Measurements from ENCODE around the gene ZSCAN16. TPM values are rescaled to one million over a fixed set of nuclear protein-coding genes. Genes with fewer than 3 reads are reported as not detected.
"Not testable (repeated sequence)": the region's sequence is repeated elsewhere in the genome, so short reads cannot be mapped to it uniquely, and the experiment has no call there.

The ZSCAN16 gene
- total RNA-seq, 2 experiments from 2014 or later = 4.6 to 7.5 TPM

DNA sequence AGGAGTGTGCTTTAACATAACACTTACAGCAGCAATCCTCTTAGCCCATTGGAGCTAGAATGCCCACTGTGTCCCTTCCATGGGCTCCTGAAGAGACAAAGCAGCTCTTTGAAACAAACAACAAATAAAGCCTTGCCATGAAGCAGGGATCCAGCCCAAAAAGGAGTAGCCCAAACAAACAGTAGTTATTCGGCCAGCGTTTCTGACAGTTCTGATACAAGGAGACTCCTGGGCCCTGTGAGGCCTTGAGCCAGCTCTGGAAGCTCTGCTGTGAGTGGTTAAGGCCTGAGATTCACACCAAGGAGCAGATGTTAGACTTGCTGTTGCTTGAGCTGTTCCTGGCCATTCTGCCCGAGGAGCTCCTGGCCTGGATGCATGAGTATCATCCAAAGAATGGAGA is 16.9 kb upstream of the ZSCAN16 start:
- ATAC-seq = no peak
- Mint-ChIP-seq H3K4me3 (no peak overlapping the region), H3K36me3 (peaks cover 3% of the 10 kb centered on the region), H3K27ac (no peak overlapping the region), H3K9me3 (ENCODE audit: low read depth) (no peaks in the 10 kb centered on the region), H3K27me3 (peaks cover 3% of the 10 kb centered on the region), H3K4me1 (peaks cover 5% of the 10 kb centered on the region)
- CTCF ChIA-PET = no interaction called here
- no peak for DNase-seq

DNA sequence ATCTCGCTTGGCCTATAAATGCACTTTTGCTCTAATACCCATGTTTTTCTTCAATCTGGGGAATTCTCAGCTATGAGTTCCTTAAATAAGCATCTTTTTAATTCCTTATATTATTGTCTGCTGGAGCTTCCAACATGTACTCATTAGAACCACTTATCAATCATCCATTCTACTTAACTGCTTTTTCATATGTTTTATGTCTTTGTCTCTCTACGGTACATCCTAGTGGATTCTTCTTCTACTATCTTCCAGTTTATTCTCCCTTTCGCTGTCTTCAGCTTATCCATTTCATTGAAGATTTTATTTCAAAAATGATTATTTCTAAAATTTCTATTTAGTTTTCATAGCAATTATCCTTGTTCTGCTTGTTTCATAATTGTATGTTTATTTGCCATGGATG is 12.4 kb upstream of the ZSCAN16 start:
- no peak for ATAC-seq
- H3K27ac Mint-ChIP-seq = no peak overlapping the region
- H3K9me3 Mint-ChIP-seq (ENCODE audit: low read depth) = no peaks in the 10 kb centered on the region
- H3K27me3 Mint-ChIP-seq = no peaks in the 10 kb centered on the region
- peaks cover 28% of the 10 kb centered on the region for H3K36me3 Mint-ChIP-seq
- CTCF ChIA-PET = interaction anchor here (1.4 to 2.0 kb wide), 2 partner anchors 28 to 244 kb away, joined by 3 to 5 read pairs; no protein-coding TSS in a partner anchor
- no peaks in the 10 kb centered on the region for H3K4me1 Mint-ChIP-seq
- DNase-seq = no peak
- no peak overlapping the region for H3K4me3 Mint-ChIP-seq

- H3K27me3 Mint-ChIP-seq = no peaks in the 10 kb centered on the region
- H3K9me3 Mint-ChIP-seq (ENCODE audit: low read depth) = no peaks in the 10 kb centered on the region
- no peak overlapping the region for H3K4me3 Mint-ChIP-seq
- no peak for ATAC-seq
- H3K36me3 Mint-ChIP-seq = peaks cover 46% of the 10 kb centered on the region
- DNase-seq = no peak
- H3K27ac Mint-ChIP-seq = no peak overlapping the region
- H3K4me1 Mint-ChIP-seq = no peaks in the 10 kb centered on the region
- CTCF ChIA-PET = no interaction called here
Observed at GRCh38 chr6:28115799-28116198, 8.6 kb upstream of the ZSCAN16 start.

DNA sequence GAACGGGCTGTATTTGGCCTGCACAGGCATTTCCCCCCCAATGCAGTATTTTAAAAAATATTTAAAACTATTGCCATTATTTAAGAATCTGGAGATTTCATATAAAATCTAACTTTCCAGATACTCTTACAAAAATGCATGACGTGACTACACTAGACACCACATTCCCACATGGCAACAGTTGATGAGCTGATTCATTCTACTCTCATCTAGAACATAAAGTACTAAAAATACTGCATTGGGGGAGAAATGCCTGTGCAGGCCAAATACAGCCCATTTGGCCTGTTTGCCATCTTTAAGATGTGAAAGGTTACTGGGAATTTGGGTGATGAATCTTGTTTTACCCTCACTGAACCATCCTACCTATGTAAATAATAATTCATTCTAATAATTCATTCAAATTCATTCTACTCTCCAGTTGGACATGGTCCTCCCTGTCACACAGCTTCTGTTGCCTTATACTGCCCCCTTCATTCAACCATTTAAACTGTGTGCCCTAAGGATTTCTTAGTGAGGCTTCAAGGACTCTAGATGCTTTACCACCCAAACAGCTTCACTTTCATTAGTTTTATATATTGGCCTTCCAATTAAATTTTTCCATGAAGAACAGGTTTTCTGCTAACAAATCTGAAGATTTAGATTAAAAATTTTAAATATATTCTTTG is 6.9 kb upstream of the ZSCAN16 start:
- Mint-ChIP-seq H3K27ac (no peak overlapping the region), H3K36me3 (peaks cover 52% of the 10 kb centered on the region), H3K9me3 (ENCODE audit: low read depth) (no peaks in the 10 kb centered on the region), H3K4me1 (no peaks in the 10 kb centered on the region), H3K27me3 (no peaks in the 10 kb centered on the region), H3K4me3 (no peak overlapping the region)
- no peak for DNase-seq
- no peak for ATAC-seq
- CTCF ChIA-PET = interaction anchor here (1.5 kb wide), 1 partner anchor 21 kb away, joined by 3 read pairs; no protein-coding TSS in a partner anchor

- Mint-ChIP-seq H3K27me3 (no peaks in the 10 kb centered on the region), H3K9me3 (ENCODE audit: low read depth) (no peaks in the 10 kb centered on the region), H3K27ac (no peak overlapping the region), H3K36me3 (peaks cover 57% of the 10 kb centered on the region), H3K4me1 (peaks cover 3% of the 10 kb centered on the region), H3K4me3 (no peak overlapping the region)
- no peak for ATAC-seq
- DNase-seq = no peak
- CTCF ChIA-PET = interaction anchor here (1.5 kb wide), 1 partner anchor 22 kb away, joined by 3 read pairs; no protein-coding TSS in a partner anchor
Observed at GRCh38 chr6:28118217-28118616, 6.2 kb upstream of the ZSCAN16 start.

DNA sequence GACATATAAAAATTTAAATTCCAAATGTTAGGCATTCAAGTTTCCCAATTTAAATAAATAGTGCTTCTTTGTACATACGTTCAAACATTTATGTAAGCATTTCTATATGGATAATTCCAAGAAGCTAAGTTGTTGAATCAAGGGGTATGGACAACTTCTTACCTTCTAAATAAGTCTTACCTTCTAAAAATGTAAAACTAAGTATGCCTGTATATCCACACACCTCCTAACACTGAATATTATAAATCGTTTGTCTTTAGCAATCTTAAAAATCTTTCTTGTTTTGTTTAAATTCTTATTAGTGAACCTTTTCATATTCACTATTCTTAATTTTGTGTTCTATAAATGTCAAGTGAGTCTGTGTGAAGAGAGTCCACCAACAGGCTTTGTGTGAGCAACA is 2.5 kb upstream of the ZSCAN16 start:
- H3K27me3 Mint-ChIP-seq = no peaks in the 10 kb centered on the region
- CTCF ChIA-PET = interaction anchor here (1.4 kb wide), 1 partner anchor 234 kb away, joined by 4 read pairs; no protein-coding TSS in a partner anchor
- no peak overlapping the region for H3K4me3 Mint-ChIP-seq
- H3K4me1 Mint-ChIP-seq = peaks cover 36% of the 10 kb centered on the region
- DNase-seq = no peak
- no peak overlapping the region for H3K27ac Mint-ChIP-seq
- H3K9me3 Mint-ChIP-seq (ENCODE audit: low read depth) = no peaks in the 10 kb centered on the region
- peaks cover 39% of the 10 kb centered on the region for H3K36me3 Mint-ChIP-seq
- ATAC-seq = no peak

DNA sequence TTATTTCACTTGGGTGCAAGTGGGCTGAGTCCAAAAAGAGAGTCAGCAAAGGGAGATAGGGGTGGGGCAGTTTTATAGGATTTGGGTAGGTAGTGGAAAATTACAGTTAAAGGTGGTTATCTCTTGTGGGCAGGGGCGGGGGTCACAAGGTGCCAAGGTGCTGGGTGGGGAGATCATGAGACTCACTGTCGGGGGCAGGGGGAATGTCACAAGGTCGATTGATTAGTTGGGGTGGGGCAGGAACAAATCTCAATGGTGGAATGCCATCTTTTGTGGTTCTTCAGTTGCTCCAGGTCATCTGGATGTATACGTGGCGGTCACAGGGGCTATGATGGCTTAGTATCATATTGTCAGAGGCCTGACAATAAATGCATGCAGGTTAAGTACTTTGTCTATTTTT is 2.1 kb upstream of the ZSCAN16 start:
- not testable (repeated sequence) for DNase-seq; H3K9me3 Mint-ChIP-seq (ENCODE audit: low read depth); ATAC-seq; H3K27ac Mint-ChIP-seq; H3K27me3 Mint-ChIP-seq; H3K4me3 Mint-ChIP-seq
- CTCF ChIA-PET = interaction anchor here (1.4 kb wide), 1 partner anchor 234 kb away, joined by 4 read pairs; no protein-coding TSS in a partner anchor
- Mint-ChIP-seq H3K4me1 (peaks cover 39% of the 10 kb centered on the region), H3K36me3 (peaks cover 39% of the 10 kb centered on the region)

GRCh38 chr6:28124971-28125353 is 553 bp downstream of the ZSCAN16 start:
- CTCF ChIA-PET = interaction anchor here (0.9 to 2.1 kb wide), 6 partner anchors 8 to 231 kb away, joined by 3 to 7 read pairs (median 5); partner anchors contain the start of gene ZKSCAN8
- Mint-ChIP-seq H3K4me1 (peaks cover 57% of the 10 kb centered on the region), H3K9me3 (ENCODE audit: low read depth) (no peaks in the 10 kb centered on the region), H3K27ac (peak overlapping the region; percentile 93), H3K27me3 (no peaks in the 10 kb centered on the region), H3K36me3 (peaks cover 49% of the 10 kb centered on the region), H3K4me3 (peak overlapping the region; percentile 87)
- DNase-seq (no peak), ATAC-seq (peak; percentile 24)

- DNase-seq (no peak), ATAC-seq (no peak)
- CTCF ChIA-PET = interaction anchor here (0.6 to 2.1 kb wide), 5 partner anchors 11 to 231 kb away, joined by 3 to 7 read pairs (median 6); partner anchors contain the start of gene ZKSCAN8
- peak overlapping the region; percentile 87 for H3K4me3 Mint-ChIP-seq
- peaks cover 58% of the 10 kb centered on the region for H3K4me1 Mint-ChIP-seq
- peak overlapping the region; percentile 93 for H3K27ac Mint-ChIP-seq
- no peaks in the 10 kb centered on the region for H3K9me3 Mint-ChIP-seq (ENCODE audit: low read depth)
- no peaks in the 10 kb centered on the region for H3K27me3 Mint-ChIP-seq
- H3K36me3 Mint-ChIP-seq = peaks cover 49% of the 10 kb centered on the region
Observed at GRCh38 chr6:28125401-28125800, 992 bp downstream of the ZSCAN16 start.

- DNase-seq = peak; percentile 51
- H3K27ac Mint-ChIP-seq = peak overlapping the region; percentile 42
- no peak overlapping the region for H3K4me3 Mint-ChIP-seq
- peaks cover 40% of the 10 kb centered on the region for H3K36me3 Mint-ChIP-seq
- H3K4me1 Mint-ChIP-seq = peaks cover 63% of the 10 kb centered on the region
- H3K9me3 Mint-ChIP-seq (ENCODE audit: low read depth) = no peaks in the 10 kb centered on the region
- no peak for ATAC-seq
- CTCF ChIA-PET = interaction anchor here (0.9 to 1.5 kb wide), 2 partner anchors 93 to 222 kb away, joined by 3 to 4 read pairs; no protein-coding TSS in a partner anchor
- H3K27me3 Mint-ChIP-seq = no peaks in the 10 kb centered on the region
Observed at GRCh38 chr6:28134015-28134414, 9.6 kb downstream of the ZSCAN16 start.

GRCh38 chr6:28134716-28135115 is 10.3 kb downstream of the ZSCAN16 start:
- no peak for DNase-seq
- Mint-ChIP-seq H3K4me1 (peaks cover 60% of the 10 kb centered on the region), H3K4me3 (no peak overlapping the region), H3K27me3 (no peaks in the 10 kb centered on the region), H3K27ac (no peak overlapping the region), H3K36me3 (peaks cover 33% of the 10 kb centered on the region), H3K9me3 (ENCODE audit: low read depth) (no peaks in the 10 kb centered on the region)
- CTCF ChIA-PET = interaction anchor here (0.9 to 1.5 kb wide), 2 partner anchors 92 to 221 kb away, joined by 3 to 4 read pairs; no protein-coding TSS in a partner anchor
- ATAC-seq = no peak

GRCh38 chr6:28135393-28135792 is 11.0 kb downstream of the ZSCAN16 start:
- Mint-ChIP-seq H3K27ac (peak overlapping the region; percentile 94), H3K36me3 (peaks cover 26% of the 10 kb centered on the region), H3K9me3 (ENCODE audit: low read depth) (no peaks in the 10 kb centered on the region), H3K4me1 (peaks cover 61% of the 10 kb centered on the region), H3K27me3 (no peaks in the 10 kb centered on the region), H3K4me3 (peak overlapping the region; percentile 91)
- CTCF ChIA-PET = interaction anchor here (1.3 kb wide), 1 partner anchor 215 kb away, joined by 4 read pairs; the partner anchor contains the start of gene ZKSCAN3
- ATAC-seq = no peak
- no peak for DNase-seq

DNA sequence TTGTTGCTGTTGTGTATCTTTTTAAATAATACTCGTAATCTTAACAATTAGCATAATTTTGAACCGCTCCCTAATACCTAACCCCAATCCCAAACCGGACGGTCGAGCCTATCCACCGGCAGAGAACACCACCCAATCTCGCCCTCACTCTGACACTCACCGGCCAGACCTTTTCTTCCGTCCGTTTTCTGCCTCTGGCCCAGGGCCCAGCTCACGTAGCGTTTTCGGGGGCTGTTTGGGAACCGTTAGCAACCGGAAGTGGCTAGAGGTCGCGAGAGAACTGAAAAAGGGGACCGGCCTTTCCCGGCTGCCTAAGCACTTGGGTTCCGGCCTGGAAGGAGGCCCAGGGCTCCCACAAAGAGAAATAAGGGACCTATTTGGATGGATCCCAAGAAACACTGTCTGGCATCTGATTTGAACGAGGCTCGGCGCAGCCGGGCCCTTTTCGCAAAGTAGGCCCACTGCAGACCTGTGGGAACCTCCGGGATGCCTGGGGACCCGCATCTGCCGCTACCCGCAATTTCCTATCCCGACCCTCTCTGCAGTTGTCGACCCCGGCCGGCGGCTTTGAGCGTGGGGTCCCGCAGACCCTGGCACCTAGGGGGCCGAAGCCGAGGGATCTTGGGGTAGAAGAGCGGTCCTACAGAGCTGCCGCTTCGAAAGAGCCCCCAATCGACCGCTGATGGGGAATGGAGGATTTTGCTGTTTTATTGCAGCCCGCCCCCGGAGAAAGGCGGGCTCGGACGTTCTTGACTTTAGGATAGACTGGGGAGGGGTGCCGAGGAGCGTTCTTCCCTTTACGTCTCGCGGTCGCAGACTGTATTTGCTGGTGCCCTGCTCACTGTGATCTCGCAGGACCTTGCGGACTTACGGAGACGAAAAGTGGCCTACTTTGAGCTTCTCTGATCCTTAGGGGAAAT is 12.4 kb downstream of the ZSCAN16 start:
- H3K9me3 Mint-ChIP-seq (ENCODE audit: low read depth) = no peaks in the 10 kb centered on the region
- CTCF ChIA-PET = interaction anchor here (0.6 to 2.4 kb wide), 7 partner anchors 11 to 219 kb away, joined by 3 to 10 read pairs (median 3); partner anchors contain the start of genes ZKSCAN3, ZSCAN16 and ZSCAN26

More for the DNA sequence above, 12.4 kb downstream of the ZSCAN16 start:
- H3K36me3 Mint-ChIP-seq = peaks cover 19% of the 10 kb centered on the region
- ATAC-seq = peak; percentile 67
- H3K27me3 Mint-ChIP-seq = no peaks in the 10 kb centered on the region
- H3K4me1 Mint-ChIP-seq = peaks cover 67% of the 10 kb centered on the region
- H3K4me3 Mint-ChIP-seq = peak overlapping the region; percentile 91
- peak overlapping the region; percentile 94 for H3K27ac Mint-ChIP-seq
- peak; percentile 87 for DNase-seq
